IMR-90 (cell line): Measurements from ENCODE around the gene CDKN2B-AS1.

Experiments
- MAFK ChIP-seq: IDR thresholded peaks from 2 replicates; pipeline ENCODE4 v1.6.1; 2012; ENCODE audit warnings: low read depth, low read length, improper control_type of control experiment
- MAZ ChIP-seq: IDR thresholded peaks from 2 replicates; pipeline ENCODE4 v1.6.1; 2012; ENCODE audit warnings: low read depth, mild to moderate bottlenecking, low read length, improper control_type of control experiment, moderate library complexity, borderline replicate concordance
- MXI1 ChIP-seq: IDR thresholded peaks from 2 replicates; pipeline ENCODE4 v1.6.1; 2012; ENCODE audit warnings: low read depth, mild to moderate bottlenecking, low read length, moderate library complexity, borderline replicate concordance
- TF ChIP-seq, protein P1 (sequence below): conservative IDR thresholded peaks from 2 replicates; pipeline ENCODE4 v1.5.1; 2012; ENCODE audit warnings: mild to moderate bottlenecking, low read depth, low read length, improper control_type of control experiment
- TF ChIP-seq, protein P2 (sequence below): fragments of 150-350 bp; IDR thresholded peaks from 2 replicates; pipeline ENCODE4 v1.6.1; 2016; ENCODE audit warnings: low read depth, mild to moderate bottlenecking, low read length, moderate library complexity, borderline replicate concordance

GRCh38 chr9:21997480-21997879 lies 2.9 kb downstream of the CDKN2B-AS1 start:
- TF ChIP-seq, protein P1, sequence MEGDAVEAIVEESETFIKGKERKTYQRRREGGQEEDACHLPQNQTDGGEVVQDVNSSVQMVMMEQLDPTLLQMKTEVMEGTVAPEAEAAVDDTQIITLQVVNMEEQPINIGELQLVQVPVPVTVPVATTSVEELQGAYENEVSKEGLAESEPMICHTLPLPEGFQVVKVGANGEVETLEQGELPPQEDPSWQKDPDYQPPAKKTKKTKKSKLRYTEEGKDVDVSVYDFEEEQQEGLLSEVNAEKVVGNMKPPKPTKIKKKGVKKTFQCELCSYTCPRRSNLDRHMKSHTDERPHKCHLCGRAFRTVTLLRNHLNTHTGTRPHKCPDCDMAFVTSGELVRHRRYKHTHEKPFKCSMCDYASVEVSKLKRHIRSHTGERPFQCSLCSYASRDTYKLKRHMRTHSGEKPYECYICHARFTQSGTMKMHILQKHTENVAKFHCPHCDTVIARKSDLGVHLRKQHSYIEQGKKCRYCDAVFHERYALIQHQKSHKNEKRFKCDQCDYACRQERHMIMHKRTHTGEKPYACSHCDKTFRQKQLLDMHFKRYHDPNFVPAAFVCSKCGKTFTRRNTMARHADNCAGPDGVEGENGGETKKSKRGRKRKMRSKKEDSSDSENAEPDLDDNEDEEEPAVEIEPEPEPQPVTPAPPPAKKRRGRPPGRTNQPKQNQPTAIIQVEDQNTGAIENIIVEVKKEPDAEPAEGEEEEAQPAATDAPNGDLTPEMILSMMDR, result no peak
- TF ChIP-seq, protein P2, sequence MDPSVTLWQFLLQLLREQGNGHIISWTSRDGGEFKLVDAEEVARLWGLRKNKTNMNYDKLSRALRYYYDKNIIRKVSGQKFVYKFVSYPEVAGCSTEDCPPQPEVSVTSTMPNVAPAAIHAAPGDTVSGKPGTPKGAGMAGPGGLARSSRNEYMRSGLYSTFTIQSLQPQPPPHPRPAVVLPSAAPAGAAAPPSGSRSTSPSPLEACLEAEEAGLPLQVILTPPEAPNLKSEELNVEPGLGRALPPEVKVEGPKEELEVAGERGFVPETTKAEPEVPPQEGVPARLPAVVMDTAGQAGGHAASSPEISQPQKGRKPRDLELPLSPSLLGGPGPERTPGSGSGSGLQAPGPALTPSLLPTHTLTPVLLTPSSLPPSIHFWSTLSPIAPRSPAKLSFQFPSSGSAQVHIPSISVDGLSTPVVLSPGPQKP, result no peak
- TF ChIP-seq MXI1, result no peak
- no peak for TF ChIP-seq MAFK
- no peak for TF ChIP-seq MAZ
